Heart right ventricle (tissue), 16 donors: ENCODE measurements around the gene RTP2. TPM values are rescaled to one million over a fixed set of nuclear protein-coding genes. Genes with fewer than 3 reads are reported as not detected.
A peak's percentile ranks its signal among the peaks of the same experiment; 100 is the strongest.

ENCODE experiments used
- ATAC-seq, 8 donors: fragments of 200-7000 bp; cut with Tn5 transposase; one replicate each; pipeline ENCODE4 v1.9.1; 2020; ENCODE audit warnings: mild to moderate bottlenecking in 8 of 8, moderate library complexity in 8 of 8, moderate number of reproducible peaks in 1 of 8
- DNase-seq, 2 donors: peaks; one replicate each; pipeline ENCODE4 v3.0.0-alpha.2; 2020
- H3K27ac ChIP-seq, 10 donors: fragments of 200-600 bp; sonication (generic) in 2 of 10; one replicate each; pipeline versions ENCODE4 v1.5.0 to v1.8.0; 2020 to 2022; ENCODE audit warnings: mild to moderate bottlenecking in 3 of 10
- H3K27me3 ChIP-seq, 7 donors: fragments of 200-600 bp; one replicate each; pipeline ENCODE4 v1.8.0; 2021 to 2022; ENCODE audit warnings: mild to moderate bottlenecking in 2 of 7
- H3K36me3 ChIP-seq, 9 donors: fragments of 200-600 bp; sonication (generic) in 1 of 9; one replicate each; pipeline versions ENCODE4 v1.5.0 to v1.8.0; 2020 to 2022; ENCODE audit warnings: mild to moderate bottlenecking in 2 of 9
- H3K4me1 ChIP-seq, 9 donors: fragments of 200-600 bp; sonication (generic) in 1 of 9; one replicate each; pipeline versions ENCODE4 v1.5.0 to v1.8.0; 2020 to 2022; ENCODE audit warnings: mild to moderate bottlenecking in 4 of 9
- H3K4me3 ChIP-seq, 10 donors: fragments of 200-600 bp; sonication (generic) in 2 of 10; one replicate each; pipeline versions ENCODE4 v1.5.0 to v1.8.0; 2020 to 2022; ENCODE audit warnings: mild to moderate bottlenecking in 7 of 10, moderate library complexity in 2 of 10
- H3K9me3 ChIP-seq, 11 donors: fragments of 200-600 bp in 10 of 11; sonication (generic) in 2 of 11; one replicate each; pipeline versions ENCODE4 v1.5.0 to v1.8.0; 2013 to 2022; ENCODE audit warnings: mild to moderate bottlenecking in 2 of 11, control low read depth in 1 of 11, moderate library complexity in 1 of 11
- CTCF ChIP-seq, 9 donors: fragments of 200-600 bp; sonication (generic) in 2 of 9; IDR thresholded peaks; one replicate each; pipeline versions ENCODE4 v1.5.0 to v1.8.0; 2021 to 2022; ENCODE audit warnings: antibody characterized with exemption in 9 of 9, mild to moderate bottlenecking in 5 of 9, moderate library complexity in 1 of 9
- WGBS, 2 donors: extraction: QIAGEN DNeasy Blood & Tissue Kit; methylation state at CpG; one replicate each; pipeline ENCODE4 v1.1.7; 2013; ENCODE audit warnings: inconsistent platforms in 1 of 2; 5-methylcytosine and 5-hydroxymethylcytosine counted together
- intact Hi-C, 10 donors: fragments of 100-400 bp; cut with DNase I; formaldehyde crosslinking; loops; one replicate each; pipeline versions ENCODE4 v1.11.1 to v1.14.2; 2022
- long read RNA-seq, 3 donors: library from polyadenylated mRNA; unstranded; transcript quantifications; one replicate each; pipeline ENCODE4 v2.0.0, GENCODE V29; 2020 to 2021
- polyA plus RNA-seq, 2 donors: library from polyadenylated mRNA; stranded (reverse); fragments of 200-250 nt; gene quantifications; one replicate each; pipeline ENCODE4 v1.2.3, GENCODE V29; 2013
- total RNA-seq, 10 donors: library from RNA; stranded (reverse); fragmentation: NEBNext Ultra II Directional in 3 of 10; extraction: Animal tissue kit (Norgen Biotek cat#: 25700) in 3 of 10; gene quantifications; one replicate each; pipeline versions ENCODE4 v1.2.1 to v1.2.4, GENCODE V29; 2021 to 2023
- donor health status: Arrhythmogenic right ventricular cardiomyopathy.
- donor health status: ischemic (EF 13 %, LVEDD 7.1; RV severe dilation, severe dysfunction).
- donor health status: healthy with polysubstance abuse.
- donor health status: DM: no; HTN: yes; CAD: no.
- donor health status: DM: no; HTN: no; CAD: no.
- donor health status: ischemic (EF 25% LVEDD 6.9; RV normal size, moderate dysfunction).
- donor health status: ischemic (EF 25% LVEDD 5.7; RV mildly dilated, moderate dysfunction).
- donor health status: healthy.
- donor health status: DM: yes; HTN: yes; CAD: no.
- donor health status: Ischemic cardiomyopathy.
- donor health status: ischemic (EF 35%, LVEDD 5.7; RV mildly dilated, moderate dysfunction).
- donor health status: nonischemic (EF 11% LVEDD 7.7; RV severe dilation, severe dysfunction).
- donor health status: DM: yes; HTN: yes; CAD: no.
- donor health status: PGD.
- donor health status: ischemic (EF 29% LVEDD 5.4; RV normal size, mild dysfunction).
- donor health status: nonischemic (EF 23%, LVEDD 6.1; RV moderate dilation, normal function).

Gene RTP2
- total RNA-seq (not detected), polyA plus RNA-seq (not detected)
- long read RNA-seq, donor 1 = 0 reads
- long read RNA-seq, donor 2 = 0 reads
- long read RNA-seq, donor 3 = 0 reads

GRCh38 chr3:187702507-187703033 is at the start of gene RTP2:
TSS of gene RTP2 (minus strand) at chr3:187702557. CDS start at chr3:187702128, 429 bp downstream.
- Histone ChIP-seq H3K27me3 (no peaks in the 10 kb centered on the region), H3K27ac (no peak within 1 kb of the TSS), H3K36me3 (no peaks in the 10 kb centered on the region), H3K4me3 (no peak within 1 kb of the TSS), H3K9me3 (no peaks in the 10 kb centered on the region), H3K4me1 (peaks cover 0 to 22% (median 0%) of the 10 kb centered on the region in 9 donors)
- ATAC-seq (no peak), DNase-seq (no peak)
- TF ChIP-seq CTCF (IDR thresholded peaks at IDR 0.05) = no peak
- intact Hi-C loops = no loop called here
- 59 to 62% methylated on average over 4 of the region's 4 CpGs for WGBS, 2 donors

GRCh38 chr3:187750513-187751123 is 48.3 kb upstream of the RTP2 start:
- peaks cover 0 to 39% (median 15%) of the 10 kb centered on the region in 9 donors for H3K4me1 ChIP-seq
- no peak for TF ChIP-seq CTCF (IDR thresholded peaks at IDR 0.05)
- no peaks in the 10 kb centered on the region for H3K9me3 ChIP-seq
- H3K27me3 ChIP-seq = no peaks in the 10 kb centered on the region
- DNase-seq (no peak), ATAC-seq (peak in 5 of 8 donors; percentile 1 to 32 (median 5))
- intact Hi-C loops = loop anchor here in 2 of 10 donors (5.0 to 10.0 kb wide), 3 partner anchors 217 to 294 kb away; no protein-coding TSS in a partner anchor
- peak overlapping the region; percentile 6 to 100 (median 99) for H3K27ac ChIP-seq
- H3K4me3 ChIP-seq = peak overlapping the region in 8 of 10 donors; percentile 3 to 40 (median 29)
- whole genome bisulfite sequencing, 2 donors = 21 to 39% methylated on average over 11 of the region's 11 CpGs
- no peaks in the 10 kb centered on the region for H3K36me3 ChIP-seq

GRCh38 chr3:187750006-187750512 is 47.7 kb upstream of the RTP2 start:
- intact Hi-C loops = loop anchor here in 2 of 10 donors (5.0 to 10.0 kb wide), 3 partner anchors 217 to 295 kb away; no protein-coding TSS in a partner anchor
- peak in 5 of 8 donors; percentile 8 to 31 (median 18) for ATAC-seq
- Histone ChIP-seq H3K9me3 (no peaks in the 10 kb centered on the region), H3K4me1 (peaks cover 0 to 39% (median 15%) of the 10 kb centered on the region in 9 donors), H3K27ac (peak overlapping the region; percentile 6 to 100 (median 99)), H3K4me3 (peak overlapping the region in 8 of 10 donors; percentile 3 to 40 (median 29)), H3K36me3 (no peaks in the 10 kb centered on the region), H3K27me3 (no peaks in the 10 kb centered on the region)
- peak in 1 of 2 donors; percentile 34 for DNase-seq
- TF ChIP-seq CTCF (IDR thresholded peaks at IDR 0.05) = no peak
- WGBS, 2 donors = 25 to 36% methylated on average over 14 of the region's 14 CpGs

- Histone ChIP-seq H3K27ac (peak overlapping the region; percentile 85 to 100 (median 99)), H3K4me3 (peak overlapping the region in 4 of 10 donors; percentile 60 to 95 (median 76)), H3K9me3 (no peaks in the 10 kb centered on the region), H3K27me3 (no peaks in the 10 kb centered on the region), H3K36me3 (no peaks in the 10 kb centered on the region), H3K4me1 (peaks cover 0 to 41% (median 15%) of the 10 kb centered on the region in 9 donors)
- intact Hi-C loops = loop anchor here (5.0 to 10.0 kb wide), 21 partner anchors 199 to 1397 kb away; partner anchors contain the start of gene LPP (in 4 of the 10)
- 2 to 7% methylated on average over 2 of the region's 2 CpGs for WGBS, 2 donors
- peak; percentile 88 to 98 (median 93) for TF ChIP-seq CTCF (IDR thresholded peaks at IDR 0.05)
- DNase-seq (peak; percentile 90 to 92), ATAC-seq (peak; percentile 26 to 58 (median 38))
Measured at GRCh38 chr3:187748050-187748481, 45.7 kb upstream of the RTP2 start.
